HG03457 (cell line): ENCODE measurements around the gene ELP4.
"Not testable (repeated sequence)": the region's sequence is repeated elsewhere in the genome, so short reads cannot be mapped to it uniquely, and the experiment has no call there.

Source experiments
- ATAC-seq: cut with Tn5 transposase; IDR thresholded peaks from one replicate; pipeline ENCODE4 v1.9.1; 2021; ENCODE audit warnings: moderate number of reproducible peaks; ENCODE audit not compliant: unreplicated experiment

The ELP4 gene

GRCh38 chr11:31542862-31543261 lies 33.3 kb downstream of the ELP4 start:
- no peak for ATAC-seq

GRCh38 chr11:31555938-31556337 lies 46.4 kb downstream of the ELP4 start:
- ATAC-seq: no peak

- no peak for ATAC-seq
Observed at GRCh38 chr11:31558001-31558400, 48.4 kb downstream of the ELP4 start.

- no peak for ATAC-seq
Observed at GRCh38 chr11:31560842-31561476, 51.4 kb downstream of the ELP4 start.

- ATAC-seq: not testable (repeated sequence)
Observed at GRCh38 chr11:31564517-31564916, 55.0 kb downstream of the ELP4 start.

- not testable (repeated sequence) for ATAC-seq
Observed at GRCh38 chr11:31574133-31574532, 64.6 kb downstream of the ELP4 start.

- ATAC-seq: not testable (repeated sequence)
Observed at GRCh38 chr11:31575764-31576163, 66.2 kb downstream of the ELP4 start.

- not testable (repeated sequence) for ATAC-seq
Observed at GRCh38 chr11:31579412-31579811, 69.8 kb downstream of the ELP4 start.

GRCh38 chr11:31582697-31583096 lies 73.1 kb downstream of the ELP4 start:
- ATAC-seq: no peak

- no peak for ATAC-seq
Observed at GRCh38 chr11:31598454-31598853, 88.9 kb downstream of the ELP4 start.

GRCh38 chr11:31601635-31602282 lies 92.2 kb downstream of the ELP4 start:
- no peak for ATAC-seq

- ATAC-seq: no peak
Observed at GRCh38 chr11:31606893-31607292, 97.3 kb downstream of the ELP4 start.

- no peak for ATAC-seq
Observed at GRCh38 chr11:31607914-31608313, 98.3 kb downstream of the ELP4 start.

GRCh38 chr11:31608995-31609394 lies 99.4 kb downstream of the ELP4 start:
- no peak for ATAC-seq

GRCh38 chr11:31610544-31610943 lies 101.0 kb downstream of the ELP4 start:
- no peak for ATAC-seq

GRCh38 chr11:31617246-31617645 lies 107.7 kb downstream of the ELP4 start:
- ATAC-seq: no peak

GRCh38 chr11:31619980-31620379 lies 110.4 kb downstream of the ELP4 start:
- peak; percentile 63 for ATAC-seq

GRCh38 chr11:31620434-31620833 lies 110.9 kb downstream of the ELP4 start:
- ATAC-seq: no peak

GRCh38 chr11:31625868-31626267 lies 116.3 kb downstream of the ELP4 start:
- ATAC-seq: no peak

- ATAC-seq: no peak
Observed at GRCh38 chr11:31628111-31628510, 118.5 kb downstream of the ELP4 start.

GRCh38 chr11:31636983-31637382 lies 127.4 kb downstream of the ELP4 start:
- ATAC-seq: no peak

GRCh38 chr11:31640611-31641010 lies 131.0 kb downstream of the ELP4 start:
- ATAC-seq: no peak
